ENCODE data around the gene PNKP.

PNKP gene

DNA sequence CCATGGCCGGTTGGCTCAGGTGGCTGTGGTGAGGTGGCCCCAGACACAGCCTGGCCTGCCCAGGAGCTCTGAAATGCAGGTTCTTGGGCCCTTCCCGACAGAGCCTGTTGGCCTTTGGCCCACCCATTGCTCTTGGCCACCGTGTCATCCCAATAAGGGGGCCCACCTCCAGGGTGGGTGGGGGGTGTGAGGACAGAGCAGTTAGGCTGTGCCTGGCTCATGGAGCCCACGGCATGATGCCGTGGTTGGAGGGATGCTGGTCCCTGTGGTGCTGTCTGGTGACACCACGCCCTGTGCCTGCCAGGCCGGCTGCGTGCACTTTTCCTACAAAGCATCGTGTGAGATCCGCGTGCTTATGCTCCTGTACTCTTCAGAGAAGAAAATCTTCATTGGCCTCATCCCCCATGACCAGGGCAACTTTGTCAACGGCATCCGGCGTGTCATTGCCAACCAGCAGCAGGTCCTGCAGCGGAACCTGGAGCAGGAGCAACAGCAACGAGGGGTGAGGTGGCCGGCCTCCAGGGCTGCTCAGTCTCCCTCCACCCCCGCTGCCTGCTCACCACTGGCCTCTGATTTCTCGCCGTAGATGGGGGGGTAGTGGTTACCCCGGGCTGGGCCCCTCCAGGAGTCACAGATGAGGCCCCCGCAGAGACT, 7.6 kb downstream of the PNKP start:
- no peak for DNase-seq (ENCODE audit: low read depth)

DNA sequence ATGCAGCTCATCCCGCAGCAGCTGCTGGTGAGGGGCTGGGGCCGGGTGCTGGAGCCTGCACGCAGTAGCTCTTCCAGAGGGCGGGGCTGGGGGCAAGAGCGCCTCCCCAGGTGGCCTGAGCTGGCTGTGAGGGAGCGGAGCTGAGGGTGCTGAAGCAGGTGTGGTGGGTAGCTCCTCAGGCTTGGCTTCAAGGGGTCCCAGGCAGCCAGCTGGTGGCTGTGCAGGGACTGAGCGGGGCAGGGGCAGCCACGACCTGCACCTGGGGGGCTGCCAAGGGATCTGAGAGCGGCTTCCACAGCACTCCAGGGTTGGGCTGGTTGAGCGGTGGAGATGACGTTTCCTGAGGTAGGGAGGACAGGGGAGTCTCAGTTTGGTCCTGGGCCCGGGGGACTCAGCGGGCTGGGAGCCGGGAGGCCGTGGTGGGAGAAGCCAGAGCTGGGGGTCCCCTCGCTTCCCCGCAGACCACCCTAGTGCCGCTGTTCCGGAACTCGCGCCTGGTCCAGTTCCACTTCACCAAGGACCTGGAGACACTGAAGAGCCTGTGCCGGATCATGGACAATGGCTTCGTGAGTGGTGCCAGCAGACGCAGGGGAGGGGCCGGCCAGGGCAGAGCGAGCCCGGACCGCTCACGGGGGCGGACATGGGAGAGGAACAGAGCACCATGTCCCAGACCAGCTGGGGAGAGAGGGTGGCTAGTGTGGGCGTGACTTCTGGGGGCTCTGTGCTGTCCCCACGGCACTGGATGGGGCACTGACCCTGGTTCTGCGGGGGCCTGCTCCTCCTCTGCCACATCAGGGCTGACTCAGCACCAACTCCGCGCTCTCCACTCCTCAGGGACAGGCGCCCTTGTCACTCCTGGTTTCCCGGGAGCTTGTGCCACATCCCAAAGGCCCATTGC, 9.0 kb downstream of the PNKP start:
- DNase-seq (ENCODE audit: low read depth): no peak

DNA sequence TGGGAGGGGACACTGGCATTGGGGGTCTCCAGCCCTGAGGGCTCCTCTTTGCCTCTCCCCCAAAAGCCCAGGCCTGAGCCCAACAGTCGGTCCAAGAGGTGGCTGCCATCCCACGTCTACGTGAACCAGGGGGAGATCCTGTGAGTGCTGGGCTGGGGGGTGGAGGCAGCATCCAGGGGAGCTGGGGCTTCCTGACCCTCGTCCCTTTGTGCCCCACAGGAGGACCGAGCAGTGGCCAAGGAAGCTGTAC, 9.6 kb downstream of the PNKP start:
- DNase-seq (ENCODE audit: low read depth): no peak

DNA sequence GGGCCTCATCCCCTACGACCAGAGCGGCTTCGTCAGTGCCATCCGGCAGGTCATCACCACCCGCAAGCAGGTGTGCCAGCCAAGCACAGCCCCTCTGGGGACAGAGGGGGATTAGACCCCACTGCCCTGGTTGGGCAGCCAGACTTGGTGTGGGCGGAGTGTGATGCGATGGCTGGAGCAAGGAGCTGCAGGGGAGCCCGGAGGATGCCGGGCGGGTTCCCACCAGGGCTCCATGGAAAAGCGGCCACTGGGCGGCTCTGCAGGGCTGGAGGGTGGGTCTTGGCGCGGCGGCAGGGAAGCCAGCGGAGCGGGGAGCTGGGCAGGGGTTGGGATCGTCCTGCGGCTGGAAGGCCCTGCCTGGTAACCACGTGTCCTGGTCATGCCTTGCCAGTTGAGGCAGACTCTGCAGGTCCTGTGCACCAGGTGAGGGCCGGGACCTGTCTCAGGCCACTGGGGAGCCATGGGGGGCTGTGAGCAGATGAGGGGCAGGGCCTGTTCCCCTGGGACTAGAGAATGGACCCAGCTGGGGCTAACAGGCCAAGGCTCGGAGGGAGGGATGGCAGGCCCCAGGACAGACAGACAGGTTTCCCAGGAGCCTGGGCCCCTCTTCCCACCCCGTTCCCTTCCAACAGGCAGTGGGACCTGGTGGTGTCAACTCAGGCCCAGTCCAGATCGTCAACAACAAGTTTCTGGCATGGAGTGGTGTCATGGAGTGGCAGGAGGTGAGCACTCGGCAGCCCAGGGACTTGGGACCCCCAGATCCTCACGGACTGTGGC, 10.1 kb downstream of the PNKP start:
- DNase-seq (ENCODE audit: low read depth): no peak

DNA sequence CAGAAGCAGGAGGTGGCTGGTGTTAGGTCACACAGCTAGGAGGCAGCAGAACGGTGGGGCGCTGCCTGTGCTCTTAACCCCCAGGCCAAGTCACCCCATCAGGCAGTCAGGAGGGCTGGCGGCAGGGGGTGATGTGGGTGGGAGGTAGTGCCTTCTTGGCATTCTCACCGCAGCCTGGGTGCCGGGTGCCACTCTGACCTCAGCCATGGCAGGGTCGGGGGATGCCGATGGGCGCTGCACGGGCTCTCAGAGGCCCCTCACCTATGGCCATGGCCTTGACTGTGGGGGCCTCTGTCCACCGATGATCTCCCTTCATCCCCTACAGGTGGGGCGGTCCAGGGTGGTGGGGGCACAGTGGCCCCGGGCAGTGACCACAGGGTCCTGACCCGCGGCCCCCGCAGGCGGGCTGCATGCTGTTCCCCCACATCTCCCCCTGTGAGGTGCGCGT, 10.8 kb downstream of the PNKP start:
- no peak for DNase-seq (ENCODE audit: low read depth)

DNA sequence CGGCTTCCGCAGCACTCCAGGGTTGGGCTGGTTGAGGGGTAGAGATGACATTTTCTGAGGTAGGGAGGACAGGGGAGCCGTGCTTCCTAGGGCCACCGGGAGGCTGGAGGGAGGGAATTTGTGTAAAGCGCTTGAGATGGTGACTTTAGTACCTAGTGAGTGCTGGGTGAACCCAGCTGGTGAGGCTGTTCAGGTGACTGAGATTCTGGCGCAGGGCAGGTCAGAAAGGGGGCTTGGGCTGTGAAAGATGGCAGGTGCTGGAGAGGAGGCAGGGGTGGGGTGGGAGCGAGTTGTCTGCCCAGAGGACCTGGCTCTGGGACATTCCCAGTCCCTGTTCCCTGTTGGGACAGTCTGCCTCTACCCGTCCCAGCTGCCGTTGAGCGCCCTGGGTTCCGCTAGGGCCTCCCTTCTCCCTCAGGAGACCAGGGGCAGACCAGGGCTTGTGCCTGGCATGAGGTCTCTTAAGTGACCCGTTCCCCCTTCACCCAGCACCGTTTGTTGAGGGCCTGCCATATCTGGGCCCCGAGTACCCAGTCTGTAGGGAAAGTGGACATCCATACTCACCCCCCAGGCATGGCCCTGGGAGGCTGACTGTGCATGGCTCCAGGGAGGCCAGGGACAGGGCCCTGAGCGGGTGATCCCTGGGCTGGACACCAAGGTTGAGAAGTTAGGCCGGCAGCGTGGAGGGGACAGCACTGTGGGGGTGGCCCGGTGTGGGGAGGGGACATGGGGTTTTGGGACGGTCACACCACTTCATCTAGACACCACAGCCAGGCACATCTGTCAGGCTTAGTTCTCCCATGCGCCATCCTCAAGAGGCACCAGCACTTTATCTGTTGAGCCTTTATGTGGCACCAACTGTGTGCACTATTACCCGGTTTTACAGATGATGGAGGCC, 11.5 kb downstream of the PNKP start:
- DNase-seq (ENCODE audit: low read depth): no peak

DNA sequence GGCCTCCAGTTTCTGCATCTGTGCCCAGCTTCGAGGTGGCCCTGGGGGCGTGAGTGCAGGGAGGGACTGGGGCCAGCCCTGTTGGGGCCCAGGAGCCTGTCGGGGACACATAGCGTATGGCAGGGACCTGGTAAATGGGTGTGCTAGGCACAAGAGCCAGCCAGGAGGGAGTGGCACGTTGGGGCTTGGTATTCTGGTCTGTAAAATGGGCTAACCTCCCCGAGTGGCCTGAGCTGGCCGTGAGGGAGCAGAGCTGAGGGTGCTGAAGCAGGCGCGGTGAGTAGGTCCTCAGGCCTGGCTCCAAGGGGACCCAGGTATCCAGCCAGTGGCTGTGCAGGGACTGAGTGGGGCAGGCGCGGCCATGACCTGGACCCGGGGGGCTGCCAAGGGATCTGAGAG, 12.1 kb downstream of the PNKP start:
- no peak for DNase-seq (ENCODE audit: low read depth)

DNA sequence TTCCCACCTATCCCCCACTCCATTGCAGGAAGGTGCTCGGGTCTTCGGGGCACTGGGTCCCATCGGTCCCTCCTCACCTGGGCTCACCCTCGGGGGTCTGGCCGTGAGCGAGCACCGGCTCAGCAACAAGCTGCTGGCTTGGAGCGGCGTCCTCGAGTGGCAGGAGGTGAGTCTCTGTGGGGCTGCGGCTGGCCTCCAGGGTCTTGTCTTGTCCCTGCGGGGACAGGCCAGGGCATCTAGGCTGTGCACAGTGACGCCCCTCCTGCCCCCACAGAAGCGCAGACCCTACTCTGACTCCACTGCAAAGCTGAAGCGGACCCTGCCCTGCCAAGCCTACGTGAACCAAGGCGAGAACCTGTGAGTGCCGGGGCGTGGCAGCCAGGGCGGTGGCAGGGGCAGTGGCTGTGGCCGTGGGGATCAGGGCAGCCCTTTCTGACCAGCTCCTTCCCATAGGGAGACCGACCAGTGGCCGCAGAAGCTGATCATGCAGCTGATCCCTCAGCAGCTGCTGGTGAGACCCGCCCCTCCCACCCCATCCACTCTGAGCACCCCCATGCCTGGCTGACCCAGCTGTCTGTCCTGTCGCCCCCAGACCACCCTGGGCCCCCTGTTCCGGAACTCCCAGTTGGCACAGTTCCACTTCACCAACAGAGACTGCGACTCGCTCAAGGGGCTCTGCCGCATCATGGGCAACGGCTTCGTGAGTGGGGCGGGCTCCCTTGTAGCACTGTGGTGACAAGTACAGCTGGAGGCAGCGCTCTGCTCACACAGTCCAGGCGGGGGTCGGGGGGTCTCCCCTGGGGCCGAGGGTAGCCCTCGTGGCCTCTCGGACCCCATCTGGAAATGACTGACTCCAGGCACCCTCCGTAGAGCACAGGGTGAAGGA, 12.8 kb downstream of the PNKP start:
- DNase-seq (ENCODE audit: low read depth): no peak

DNA sequence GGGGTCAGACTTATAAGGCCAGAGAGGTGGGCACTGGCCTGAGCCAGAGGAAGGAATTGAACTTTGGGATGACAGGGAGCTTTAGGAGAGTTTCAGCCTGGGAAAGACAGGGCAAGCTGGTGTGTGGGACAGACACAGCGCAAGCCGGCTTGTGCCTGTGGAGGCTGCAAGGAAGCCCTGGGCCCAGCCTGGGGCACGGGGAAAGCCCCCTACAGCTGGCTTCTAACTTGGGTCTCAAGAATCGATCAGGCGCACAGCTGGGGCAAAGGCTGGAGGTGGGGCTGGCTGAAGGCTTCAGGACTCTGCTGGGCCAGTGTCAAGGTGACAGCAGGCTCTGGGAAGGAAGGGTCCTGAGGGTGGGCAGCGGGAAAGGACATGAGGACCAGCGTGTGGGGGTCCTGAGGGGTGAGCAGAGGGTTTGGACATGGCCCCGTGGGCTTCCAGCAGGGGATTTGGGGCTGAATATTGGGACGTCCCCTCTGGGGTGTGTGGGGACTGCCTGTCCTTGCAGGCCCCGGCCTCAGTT, 13.5 kb downstream of the PNKP start:
- DNase-seq (ENCODE audit: low read depth): no peak

DNA sequence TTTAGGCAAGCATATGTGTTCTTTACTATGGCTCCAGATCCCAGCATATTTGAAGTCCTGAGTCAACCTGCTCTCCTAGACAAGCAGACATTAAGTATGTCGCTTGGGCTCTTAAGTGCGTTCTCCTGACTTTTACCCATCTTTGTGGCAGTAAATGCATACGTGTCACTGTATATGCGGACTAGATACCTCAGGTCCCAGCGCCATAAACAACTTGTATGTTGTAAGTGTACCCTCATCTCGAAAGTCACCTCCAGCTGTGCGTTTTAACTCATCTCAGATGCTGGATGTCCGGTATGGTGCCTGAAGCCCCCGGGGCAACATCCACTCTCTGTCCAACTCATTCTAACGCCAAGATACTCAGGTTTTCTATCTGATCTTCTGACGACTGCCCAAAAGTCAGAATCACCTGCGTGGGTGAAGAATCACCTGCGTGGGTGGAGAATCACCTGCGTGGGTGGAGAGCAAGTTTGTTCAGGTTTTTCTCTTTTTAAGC, 14.7 kb downstream of the PNKP start:
- DNase-seq (ENCODE audit: low read depth): no peak

DNA sequence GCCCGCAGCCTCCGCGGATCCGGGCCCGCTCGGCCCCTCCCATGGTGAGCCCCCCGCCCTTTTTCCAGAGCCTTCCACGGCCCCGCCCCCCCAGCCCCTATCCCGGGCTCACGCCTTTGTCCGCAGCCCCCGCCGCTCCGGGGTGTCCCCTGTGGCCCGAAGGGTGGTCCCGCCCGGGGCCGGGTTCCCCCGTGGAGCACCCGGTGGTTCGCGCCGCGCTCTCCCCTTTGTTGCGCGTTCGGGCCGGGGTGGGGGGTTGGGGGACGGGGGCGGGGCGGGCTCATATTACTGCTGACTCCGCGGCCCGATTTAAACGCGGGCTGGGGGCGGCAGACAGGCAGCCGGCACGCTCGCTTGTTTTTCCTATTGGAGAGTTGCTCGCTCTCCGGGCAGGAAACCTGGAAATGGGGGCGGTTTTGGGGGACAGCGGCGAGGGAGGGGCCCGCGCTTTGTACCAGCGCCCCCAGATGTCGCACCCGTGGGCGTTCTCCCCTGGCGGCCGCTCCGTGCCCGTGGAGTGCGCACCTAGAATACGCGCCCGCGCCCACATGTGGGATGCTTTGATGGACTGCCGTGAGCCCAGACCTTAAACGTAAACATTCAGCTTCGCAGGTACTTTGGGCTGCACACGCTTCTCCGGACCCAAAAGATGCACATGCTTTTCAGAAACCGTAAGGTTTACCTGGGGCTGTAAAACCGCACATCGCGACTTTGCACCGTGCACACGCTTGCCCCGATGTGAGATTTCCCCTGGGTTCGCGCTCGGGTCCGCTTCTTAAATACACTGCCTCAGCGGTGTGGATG, 15.7 kb downstream of the PNKP start:
- DNase-seq (ENCODE audit: low read depth): no peak

DNA sequence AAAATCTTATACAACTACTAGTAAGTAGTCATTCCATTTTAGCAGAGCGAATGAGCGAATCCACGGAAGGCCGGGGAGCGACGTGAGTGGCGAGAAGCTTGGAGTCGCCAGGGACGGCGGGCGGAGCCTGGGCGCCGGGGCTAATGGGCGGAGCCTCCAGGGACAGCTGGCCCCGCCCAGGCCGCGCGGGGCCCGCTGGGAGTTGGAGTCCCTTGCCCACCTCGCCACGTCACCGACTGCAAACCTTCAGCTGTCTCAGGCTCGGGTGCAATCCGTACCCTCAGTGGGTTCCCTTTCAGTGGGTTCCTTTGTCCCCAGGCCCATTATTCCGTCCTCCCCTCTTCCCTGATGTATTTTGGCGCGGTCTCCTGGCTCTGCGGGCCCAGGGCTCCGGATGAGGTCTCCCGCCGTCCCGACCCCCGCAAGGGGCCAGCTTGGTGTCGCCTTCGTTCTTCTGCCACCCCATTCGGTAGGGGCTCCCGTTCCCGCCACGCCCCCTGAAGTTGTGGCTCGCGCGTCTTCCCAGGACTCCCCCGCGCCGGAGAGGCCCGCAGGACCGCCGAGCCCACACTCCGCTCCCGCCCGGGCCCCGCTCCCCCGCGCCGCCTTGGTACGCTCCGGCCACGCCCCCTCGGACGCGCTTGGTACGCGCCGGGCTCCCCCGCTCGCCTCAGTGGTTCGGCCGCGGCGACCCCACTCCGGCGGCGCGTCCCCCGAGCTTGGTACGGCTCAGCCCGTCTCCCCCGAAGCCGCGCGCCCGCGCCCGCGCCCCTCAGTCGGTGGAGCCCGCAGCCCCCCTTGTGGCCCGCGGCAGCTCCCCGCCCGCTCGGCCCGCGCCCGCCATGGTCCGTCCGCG, 16.7 kb downstream of the PNKP start, which contains the start of gene PTOV1:
TSS of gene PTOV1 (plus strand) at position 673 of the 856 bp plus-strand sequence.
- peak; percentile 77 for DNase-seq (ENCODE audit: low read depth)

DNA sequence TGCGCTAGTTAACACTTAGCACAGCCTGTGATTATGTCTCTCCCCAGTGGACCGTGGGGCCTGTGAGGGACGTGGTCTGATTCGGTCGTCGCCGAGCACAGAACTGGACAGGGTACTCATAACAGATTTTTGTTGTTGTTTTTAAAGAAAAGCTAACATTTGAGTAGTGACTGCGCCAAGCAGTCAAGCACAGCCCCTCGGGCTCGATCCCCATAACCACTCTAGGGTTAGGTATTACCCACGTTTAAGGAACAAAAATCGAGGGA, 17.2 kb downstream of the PNKP start:
- no peak for DNase-seq (ENCODE audit: low read depth)

DNA sequence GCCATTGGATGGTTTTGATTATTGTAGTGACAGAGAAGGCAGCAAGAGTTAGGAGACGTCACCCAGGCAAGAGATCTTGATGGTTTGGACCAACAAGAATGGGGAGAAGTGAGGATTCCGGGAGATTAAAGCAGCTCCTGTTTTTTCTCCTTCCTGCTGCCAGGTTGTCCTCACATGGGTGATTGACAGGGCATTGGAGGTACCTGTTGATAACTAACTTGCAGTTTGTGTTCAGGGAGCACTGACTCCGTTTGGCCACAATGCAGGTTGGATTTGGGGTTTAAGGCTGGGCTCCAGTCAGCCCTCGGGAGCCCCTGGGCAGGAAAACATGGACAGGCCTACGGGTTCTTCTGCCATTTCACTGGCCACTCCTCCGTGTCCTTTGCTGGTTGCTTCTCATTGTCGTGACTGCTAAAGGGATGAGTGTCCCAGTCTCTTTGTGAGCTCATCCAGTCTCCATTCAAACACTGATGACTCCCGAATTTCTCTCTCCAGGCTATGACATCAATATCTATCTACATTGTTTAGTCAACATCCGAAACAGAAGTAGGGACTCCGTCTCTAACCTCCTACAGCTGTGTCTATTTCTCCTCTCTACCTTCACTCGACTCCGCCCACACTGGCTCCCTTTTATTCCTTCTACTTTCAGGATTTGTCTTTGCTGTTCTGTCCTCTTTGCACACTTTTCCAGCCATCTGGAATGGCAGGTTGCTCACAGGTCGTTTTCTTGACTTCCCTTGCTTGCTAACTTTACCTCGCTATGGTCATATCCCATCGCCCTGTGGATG, 17.7 kb downstream of the PNKP start:
- no peak for DNase-seq (ENCODE audit: low read depth)

DNA sequence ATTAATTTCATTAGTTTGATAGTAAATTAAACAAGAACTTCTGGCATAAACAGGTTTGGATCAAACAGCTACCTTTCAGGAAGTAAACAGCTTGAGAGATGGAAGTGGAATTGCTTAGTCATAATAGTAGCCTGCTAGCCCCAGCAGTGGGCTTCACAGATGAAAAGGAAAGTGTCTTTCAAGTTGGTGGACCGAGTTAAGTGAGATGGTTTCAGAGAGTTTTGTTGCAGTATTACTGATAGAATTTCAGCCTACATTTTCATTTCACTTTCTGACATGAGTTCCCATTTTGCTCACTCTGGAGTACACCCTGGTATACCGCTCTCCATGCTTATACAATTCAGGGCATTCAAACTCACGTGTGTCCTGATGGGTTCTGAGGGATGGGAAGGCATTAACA, 18.4 kb downstream of the PNKP start:
- DNase-seq (ENCODE audit: low read depth): no peak

DNA sequence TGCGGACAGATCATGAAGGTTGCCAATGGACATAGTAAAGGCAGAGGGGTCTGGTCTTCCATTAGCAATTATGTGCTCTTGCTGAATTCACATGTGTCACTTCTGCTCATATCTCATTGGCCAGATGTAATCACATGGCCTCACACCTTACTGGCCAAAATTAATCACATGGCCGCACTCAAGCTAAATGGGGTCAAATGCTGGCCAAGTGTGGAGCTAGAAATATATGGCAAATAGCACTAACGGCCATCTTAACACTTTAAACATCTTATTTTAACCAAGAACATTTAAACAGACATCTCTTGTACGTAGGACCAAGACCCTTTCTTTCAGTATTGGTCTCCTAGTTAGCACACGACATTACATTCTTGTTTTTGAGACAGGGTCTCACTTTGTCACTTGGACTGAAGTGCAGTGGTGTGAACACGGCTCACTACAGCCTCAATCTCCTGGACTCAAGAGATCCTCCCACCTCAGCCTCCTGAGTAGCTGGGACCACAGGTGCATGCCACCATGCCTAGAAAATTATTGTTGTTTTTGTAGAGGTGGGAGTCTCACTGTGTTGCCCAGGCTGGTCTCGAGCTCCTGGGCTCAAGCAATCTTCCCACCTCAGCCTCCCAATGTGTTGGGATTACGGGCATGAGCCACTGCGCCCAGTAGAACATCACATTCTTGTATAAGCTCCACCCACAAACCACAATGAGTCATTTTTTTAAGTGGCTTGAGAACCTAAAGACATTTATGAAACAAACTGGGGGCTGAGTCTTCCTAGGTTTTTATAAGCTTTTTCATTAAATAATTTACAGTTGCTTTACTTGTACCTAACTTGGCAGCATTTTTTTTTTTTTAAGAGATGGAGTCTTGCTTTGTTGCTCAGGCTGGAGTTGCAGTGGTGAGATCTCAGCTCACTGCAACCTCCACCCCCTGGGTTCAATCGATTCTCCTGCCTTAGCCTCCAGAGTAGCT, 19.4 kb downstream of the PNKP start:
- no peak for DNase-seq (ENCODE audit: low read depth)

DNA sequence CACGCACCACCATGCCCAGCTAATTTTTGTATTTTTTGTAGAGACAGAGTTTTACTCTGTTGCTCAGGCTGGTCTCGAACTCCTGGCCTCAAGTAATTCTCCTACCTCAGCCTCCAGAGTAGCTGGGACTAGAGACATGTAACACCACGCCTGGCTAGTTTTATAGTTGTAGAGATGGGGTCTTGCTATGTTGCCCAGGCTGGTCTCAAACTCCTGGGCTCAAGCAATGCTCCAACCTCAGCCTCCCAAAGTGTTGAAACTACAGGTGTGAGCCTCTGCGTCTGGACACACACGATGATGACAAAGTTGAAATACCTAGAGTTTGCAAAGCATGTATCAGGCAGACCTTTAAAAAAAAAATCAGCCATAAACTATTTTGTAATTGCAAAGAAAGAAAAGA, 21.0 kb downstream of the PNKP start:
- DNase-seq (ENCODE audit: low read depth): no peak
